Adrenal gland (tissue), 5 donors: ENCODE measurements around the gene DROSHA.

Source experiments
- CTCF ChIP-seq, 6 experiments: fragments of 450-650 bp in 4 of 6; fragments of 200-600 bp in 2 of 6; sonication (generic) in 1 of 6; IDR thresholded peaks; 1 replicate in 5 of 6; 2 replicates in 1 of 6; pipeline versions ENCODE4 v1.5.1 to v1.8.0; 2016 to 2021; ENCODE audit warnings: antibody characterized with exemption in 6 of 6, mild to moderate bottlenecking in 2 of 6, moderate library complexity in 1 of 6
- POLR2A ChIP-seq, 2 donors: fragments of 450-650 bp; IDR thresholded peaks; one replicate each; pipeline ENCODE4 v1.6.1; 2017; ENCODE audit warnings: antibody characterized with exemption in 2 of 2, mild to moderate bottlenecking in 2 of 2, moderate library complexity in 1 of 2
- donor health status: DM: no; HTN: no; CAD: no.

- TF ChIP-seq POLR2A (IDR thresholded peaks at IDR 0.05) (no peak), CTCF (IDR thresholded peaks at IDR 0.05) (no peak)
These were observed 97.0 kb downstream of the DROSHA start for GRCh38 chr5:31434898-31435297.
